Measurements from ENCODE around the gene CLIP2. TPM values are rescaled to one million over a fixed set of nuclear protein-coding genes. Genes with fewer than 3 reads are reported as not detected.

CLIP2 gene
- total RNA-seq, 1 donor from 2014 or later = 26.5 TPM

Other genes starting within 250 kb of the CLIP2 start
- 80.4 and 82.1 TPM in 2 replicates for gene LIMK1, start 205.6 kb upstream of the CLIP2 start, total RNA-seq
- gene EIF4H, start 115.1 kb upstream of the CLIP2 start, total RNA-seq = 295 and 298 TPM in 2 replicates
- 0.82 and 1.1 TPM in 2 replicates for gene LAT2, start 79.4 kb upstream of the CLIP2 start, total RNA-seq
- 77.0 and 80.4 TPM in 2 replicates for gene RFC2, start 35.0 kb upstream of the CLIP2 start, total RNA-seq
- 48.0 and 50.1 TPM in 2 replicates for gene GTF2IRD1, start 164.5 kb downstream of the CLIP2 start, total RNA-seq